Measurements from ENCODE around the gene PCDH7. TPM values are rescaled to one million over a fixed set of nuclear protein-coding genes. Genes with fewer than 3 reads are reported as not detected.
A peak's percentile ranks its signal among the peaks of the same experiment; 100 is the strongest.

Gene PCDH7
- total RNA-seq, 1 donor from 2014 or later = 33.4 TPM

DNA sequence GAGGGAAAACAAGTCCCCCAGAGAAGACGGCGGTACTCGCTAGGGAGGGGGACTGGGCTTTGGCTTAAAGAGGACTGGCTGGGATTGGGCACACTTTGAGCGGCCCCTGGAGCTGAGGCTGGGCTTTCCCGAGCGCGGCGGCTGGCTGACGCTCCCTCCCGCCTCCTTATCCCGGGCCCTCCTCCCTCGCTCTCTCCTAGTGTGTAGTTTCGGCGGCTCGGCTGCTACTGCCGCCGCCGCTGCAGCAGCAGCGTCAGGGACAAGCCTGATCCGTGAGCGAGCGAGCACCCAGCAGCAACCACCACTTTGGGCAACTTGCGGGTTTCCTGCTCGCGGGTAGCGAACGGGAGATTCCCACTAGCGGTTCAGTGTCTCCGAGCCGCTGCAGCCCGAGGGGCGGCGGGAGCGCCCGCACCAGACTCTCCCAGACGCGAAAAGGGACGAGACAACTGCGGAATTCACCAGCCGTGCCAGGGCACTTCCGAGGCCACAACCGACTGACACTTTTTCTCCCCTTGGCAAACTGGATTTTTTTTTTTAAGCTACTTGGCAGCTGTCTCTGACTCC lies 632 bp upstream of the PCDH7 start:
- Histone ChIP-seq H3K27me3 (ENCODE audit: control insufficient read depth in 3 of 3, insufficient read depth in 3 of 3, low read length in 3 of 3) (peaks cover 53 to 67% (median 55%) of the 10 kb centered on the region in 3 donors), H3K9me3 (ENCODE audit: control insufficient read depth in 3 of 3, low read length in 3 of 3) (no peaks in the 10 kb centered on the region), H3K4me3 (ENCODE audit: low read length in 3 of 3) (peak overlapping the region; percentile 63 to 75 (median 65)), H3K4me1 (ENCODE audit: control insufficient read depth in 3 of 3, insufficient read depth in 3 of 3, low read length in 3 of 3) (peaks cover 35 to 37% (median 37%) of the 10 kb centered on the region in 3 donors), H3K27ac (ENCODE audit: low read depth, low read length) (no peak overlapping the region), H3K9ac (ENCODE audit: low read depth in 1 of 3, low read length in 3 of 3) (peak overlapping the region in 1 of 3 donors; percentile 50), H3K36me3 (ENCODE audit: control insufficient read depth in 3 of 3, insufficient read depth in 3 of 3, low read length in 3 of 3) (no peaks in the 10 kb centered on the region)

DNA sequence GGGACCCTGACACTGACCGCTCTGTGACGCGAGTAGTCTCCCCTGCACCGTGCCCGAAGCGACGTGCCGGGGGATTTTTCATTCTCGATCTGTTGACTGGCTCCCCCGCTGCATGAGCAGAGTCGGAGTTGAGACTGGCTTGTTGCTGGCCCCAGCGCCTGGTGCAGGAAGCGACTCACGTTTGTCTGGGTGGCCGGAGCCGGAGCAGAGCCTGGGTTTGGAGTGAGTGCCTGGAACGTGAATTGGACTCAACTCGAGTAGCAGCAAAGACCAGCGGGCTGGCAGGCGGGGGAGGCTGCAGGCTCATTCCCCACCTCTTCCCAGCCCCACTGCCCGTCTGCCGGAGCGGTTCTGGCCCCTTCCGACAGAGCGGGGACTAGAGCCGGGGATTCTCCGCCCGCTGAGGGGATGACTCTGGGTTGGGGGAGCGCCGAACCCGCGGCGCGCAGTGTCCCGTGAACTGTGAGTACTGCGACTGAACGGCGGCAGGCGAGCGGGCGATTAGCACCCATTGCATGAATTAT lies 554 bp downstream of the PCDH7 start:
- Histone ChIP-seq H3K9me3 (ENCODE audit: control insufficient read depth in 3 of 3, low read length in 3 of 3) (no peaks in the 10 kb centered on the region), H3K4me1 (ENCODE audit: control insufficient read depth in 3 of 3, insufficient read depth in 3 of 3, low read length in 3 of 3) (peaks cover 35 to 37% (median 37%) of the 10 kb centered on the region in 3 donors), H3K27ac (ENCODE audit: low read depth, low read length) (no peak overlapping the region), H3K9ac (ENCODE audit: low read depth in 1 of 3, low read length in 3 of 3) (peak overlapping the region in 2 of 3 donors; percentile 16 to 33), H3K36me3 (ENCODE audit: control insufficient read depth in 3 of 3, insufficient read depth in 3 of 3, low read length in 3 of 3) (no peaks in the 10 kb centered on the region), H3K27me3 (ENCODE audit: control insufficient read depth in 3 of 3, insufficient read depth in 3 of 3, low read length in 3 of 3) (peaks cover 53 to 67% (median 55%) of the 10 kb centered on the region in 3 donors), H3K4me3 (ENCODE audit: low read length in 3 of 3) (peak overlapping the region; percentile 65 to 75 (median 66))

DNA sequence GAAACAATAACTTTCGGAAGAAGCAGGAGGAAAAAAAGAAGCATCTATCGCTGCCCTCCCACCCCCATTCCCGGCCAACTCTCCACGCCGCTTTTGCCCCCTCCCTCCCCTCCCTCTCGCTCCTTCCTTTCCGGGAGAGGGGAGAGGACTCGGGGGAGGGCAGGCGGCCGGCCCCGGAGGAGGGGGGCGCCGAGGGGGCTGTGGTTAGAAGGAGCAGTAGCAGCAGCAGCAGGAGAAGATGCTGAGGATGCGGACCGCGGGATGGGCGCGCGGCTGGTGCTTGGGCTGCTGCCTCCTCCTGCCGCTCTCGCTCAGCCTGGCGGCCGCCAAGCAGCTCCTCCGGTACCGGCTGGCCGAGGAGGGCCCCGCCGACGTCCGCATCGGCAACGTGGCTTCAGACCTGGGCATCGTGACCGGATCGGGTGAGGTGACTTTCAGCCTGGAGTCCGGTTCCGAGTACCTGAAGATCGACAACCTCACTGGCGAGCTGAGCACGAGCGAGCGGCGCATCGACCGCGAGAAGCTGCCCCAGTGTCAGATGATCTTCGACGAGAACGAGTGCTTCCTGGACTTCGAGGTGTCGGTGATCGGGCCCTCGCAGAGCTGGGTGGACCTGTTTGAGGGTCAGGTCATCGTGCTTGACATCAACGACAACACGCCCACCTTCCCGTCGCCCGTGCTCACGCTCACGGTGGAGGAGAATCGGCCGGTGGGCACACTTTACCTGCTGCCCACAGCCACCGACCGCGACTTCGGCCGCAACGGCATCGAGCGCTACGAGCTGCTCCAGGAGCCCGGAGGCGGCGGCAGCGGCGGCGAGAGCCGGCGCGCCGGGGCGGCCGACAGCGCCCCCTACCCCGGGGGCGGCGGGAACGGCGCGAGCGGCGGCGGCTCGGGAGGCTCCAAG lies 1.3 kb downstream of the PCDH7 start:
- H3K4me1 ChIP-seq (ENCODE audit: control insufficient read depth in 3 of 3, insufficient read depth in 3 of 3, low read length in 3 of 3) = peaks cover 35 to 37% (median 37%) of the 10 kb centered on the region in 3 donors
- no peaks in the 10 kb centered on the region for H3K9me3 ChIP-seq (ENCODE audit: control insufficient read depth in 3 of 3, low read length in 3 of 3)
- no peaks in the 10 kb centered on the region for H3K36me3 ChIP-seq (ENCODE audit: control insufficient read depth in 3 of 3, insufficient read depth in 3 of 3, low read length in 3 of 3)
- H3K4me3 ChIP-seq (ENCODE audit: low read length in 3 of 3) = peak overlapping the region; percentile 65 to 75 (median 69)
- peak overlapping the region in 1 of 3 donors; percentile 60 for H3K9ac ChIP-seq (ENCODE audit: low read depth in 1 of 3, low read length in 3 of 3)
- no peak overlapping the region for H3K27ac ChIP-seq (ENCODE audit: low read depth, low read length)
- H3K27me3 ChIP-seq (ENCODE audit: control insufficient read depth in 3 of 3, insufficient read depth in 3 of 3, low read length in 3 of 3) = peaks cover 53 to 69% (median 58%) of the 10 kb centered on the region in 3 donors

DNA sequence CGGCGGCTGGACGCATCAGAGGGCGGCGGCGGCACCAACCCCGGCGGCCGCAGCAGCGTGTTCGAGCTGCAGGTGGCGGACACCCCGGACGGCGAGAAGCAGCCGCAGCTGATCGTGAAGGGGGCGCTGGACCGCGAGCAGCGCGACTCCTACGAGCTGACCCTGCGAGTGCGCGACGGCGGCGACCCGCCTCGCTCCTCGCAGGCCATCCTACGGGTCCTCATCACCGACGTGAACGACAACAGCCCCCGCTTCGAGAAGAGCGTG lies 1.9 kb downstream of the PCDH7 start:
- H3K27ac ChIP-seq (ENCODE audit: low read depth, low read length) = no peak overlapping the region
- no peaks in the 10 kb centered on the region for H3K36me3 ChIP-seq (ENCODE audit: control insufficient read depth in 3 of 3, insufficient read depth in 3 of 3, low read length in 3 of 3)
- H3K4me3 ChIP-seq (ENCODE audit: low read length in 3 of 3) = peak overlapping the region; percentile 43 to 52 (median 48)
- H3K4me1 ChIP-seq (ENCODE audit: control insufficient read depth in 3 of 3, insufficient read depth in 3 of 3, low read length in 3 of 3) = peaks cover 34 to 37% (median 35%) of the 10 kb centered on the region in 3 donors
- H3K9me3 ChIP-seq (ENCODE audit: control insufficient read depth in 3 of 3, low read length in 3 of 3) = no peaks in the 10 kb centered on the region
- peaks cover 53 to 69% (median 58%) of the 10 kb centered on the region in 3 donors for H3K27me3 ChIP-seq (ENCODE audit: control insufficient read depth in 3 of 3, insufficient read depth in 3 of 3, low read length in 3 of 3)
- H3K9ac ChIP-seq (ENCODE audit: low read depth in 1 of 3, low read length in 3 of 3) = no peak overlapping the region

DNA sequence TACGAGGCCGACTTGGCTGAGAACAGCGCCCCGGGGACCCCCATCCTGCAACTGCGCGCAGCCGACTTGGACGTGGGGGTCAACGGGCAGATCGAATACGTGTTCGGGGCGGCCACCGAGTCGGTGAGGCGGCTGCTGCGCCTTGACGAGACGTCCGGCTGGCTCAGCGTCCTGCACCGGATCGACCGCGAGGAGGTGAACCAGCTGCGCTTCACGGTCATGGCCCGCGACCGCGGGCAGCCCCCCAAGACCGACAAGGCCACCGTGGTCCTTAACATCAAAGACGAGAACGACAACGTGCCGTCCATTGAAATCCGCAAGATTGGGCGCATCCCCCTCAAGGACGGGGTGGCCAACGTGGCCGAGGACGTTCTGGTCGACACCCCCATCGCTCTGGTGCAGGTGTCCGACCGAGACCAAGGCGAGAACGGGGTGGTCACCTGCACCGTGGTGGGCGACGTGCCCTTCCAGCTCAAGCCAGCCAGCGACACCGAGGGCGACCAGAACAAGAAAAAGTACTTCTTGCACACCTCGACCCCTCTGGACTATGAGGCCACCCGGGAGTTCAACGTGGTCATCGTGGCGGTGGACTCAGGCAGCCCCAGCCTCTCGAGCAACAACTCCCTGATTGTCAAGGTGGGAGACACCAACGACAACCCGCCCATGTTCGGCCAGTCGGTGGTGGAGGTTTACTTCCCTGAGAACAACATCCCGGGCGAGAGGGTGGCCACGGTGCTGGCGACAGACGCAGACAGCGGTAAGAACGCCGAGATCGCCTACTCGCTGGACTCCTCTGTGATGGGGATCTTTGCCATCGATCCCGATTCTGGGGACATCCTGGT lies 2.4 kb downstream of the PCDH7 start:
- peaks cover 48 to 65% (median 58%) of the 10 kb centered on the region in 3 donors for H3K27me3 ChIP-seq (ENCODE audit: control insufficient read depth in 3 of 3, insufficient read depth in 3 of 3, low read length in 3 of 3)
- H3K27ac ChIP-seq (ENCODE audit: low read depth, low read length) = no peak overlapping the region
- H3K4me1 ChIP-seq (ENCODE audit: control insufficient read depth in 3 of 3, insufficient read depth in 3 of 3, low read length in 3 of 3) = peaks cover 30 to 33% (median 31%) of the 10 kb centered on the region in 3 donors
- H3K9ac ChIP-seq (ENCODE audit: low read depth in 1 of 3, low read length in 3 of 3) = no peak overlapping the region
- H3K4me3 ChIP-seq (ENCODE audit: low read length in 3 of 3) = peak overlapping the region; percentile 43 to 54 (median 48)
- no peaks in the 10 kb centered on the region for H3K9me3 ChIP-seq (ENCODE audit: control insufficient read depth in 3 of 3, low read length in 3 of 3)
- H3K36me3 ChIP-seq (ENCODE audit: control insufficient read depth in 3 of 3, insufficient read depth in 3 of 3, low read length in 3 of 3) = no peaks in the 10 kb centered on the region

DNA sequence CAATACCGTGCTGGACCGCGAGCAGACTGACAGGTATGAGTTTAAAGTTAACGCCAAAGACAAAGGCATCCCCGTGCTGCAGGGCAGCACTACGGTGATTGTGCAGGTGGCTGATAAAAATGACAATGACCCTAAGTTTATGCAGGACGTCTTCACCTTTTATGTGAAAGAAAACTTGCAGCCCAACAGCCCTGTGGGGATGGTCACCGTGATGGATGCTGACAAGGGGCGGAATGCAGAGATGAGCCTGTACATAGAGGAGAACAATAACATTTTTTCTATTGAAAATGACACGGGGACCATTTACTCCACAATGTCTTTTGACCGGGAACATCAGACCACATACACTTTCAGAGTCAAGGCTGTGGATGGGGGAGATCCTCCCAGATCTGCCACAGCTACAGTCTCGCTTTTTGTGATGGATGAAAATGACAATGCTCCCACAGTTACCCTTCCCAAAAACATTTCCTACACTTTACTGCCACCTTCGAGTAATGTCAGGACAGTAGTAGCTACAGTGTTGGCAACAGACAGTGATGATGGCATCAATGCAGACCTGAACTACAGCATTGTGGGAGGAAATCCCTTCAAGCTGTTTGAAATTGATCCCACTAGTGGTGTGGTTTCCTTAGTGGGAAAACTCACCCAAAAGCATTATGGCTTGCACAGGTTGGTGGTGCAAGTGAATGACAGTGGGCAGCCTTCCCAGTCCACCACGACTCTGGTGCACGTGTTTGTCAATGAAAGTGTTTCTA lies 3.2 kb downstream of the PCDH7 start:
- no peaks in the 10 kb centered on the region for H3K36me3 ChIP-seq (ENCODE audit: control insufficient read depth in 3 of 3, insufficient read depth in 3 of 3, low read length in 3 of 3)
- peak overlapping the region in 2 of 3 donors; percentile 9 to 48 for H3K4me3 ChIP-seq (ENCODE audit: low read length in 3 of 3)
- no peak overlapping the region for H3K27ac ChIP-seq (ENCODE audit: low read depth, low read length)
- no peaks in the 10 kb centered on the region for H3K9me3 ChIP-seq (ENCODE audit: control insufficient read depth in 3 of 3, low read length in 3 of 3)
- no peak overlapping the region for H3K9ac ChIP-seq (ENCODE audit: low read depth in 1 of 3, low read length in 3 of 3)
- H3K4me1 ChIP-seq (ENCODE audit: control insufficient read depth in 3 of 3, insufficient read depth in 3 of 3, low read length in 3 of 3) = peaks cover 23 to 27% (median 25%) of the 10 kb centered on the region in 3 donors
- peaks cover 42 to 57% (median 53%) of the 10 kb centered on the region in 3 donors for H3K27me3 ChIP-seq (ENCODE audit: control insufficient read depth in 3 of 3, insufficient read depth in 3 of 3, low read length in 3 of 3)

DNA sequence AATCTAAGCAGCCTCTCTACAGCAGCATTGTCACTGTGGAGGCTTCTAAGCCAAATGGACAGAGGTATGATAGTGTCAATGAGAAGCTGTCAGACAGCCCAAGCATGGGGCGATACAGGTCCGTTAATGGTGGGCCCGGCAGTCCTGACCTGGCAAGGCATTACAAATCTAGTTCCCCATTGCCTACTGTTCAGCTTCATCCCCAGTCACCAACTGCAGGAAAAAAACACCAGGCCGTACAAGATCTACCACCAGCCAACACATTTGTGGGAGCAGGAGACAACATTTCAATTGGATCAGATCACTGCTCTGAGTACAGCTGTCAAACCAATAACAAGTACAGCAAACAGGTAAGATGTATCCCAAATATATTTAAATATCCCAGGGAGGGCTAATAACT lies 4.1 kb downstream of the PCDH7 start:
- peak overlapping the region in 1 of 3 donors; percentile 7 for H3K4me3 ChIP-seq (ENCODE audit: low read length in 3 of 3)
- peaks cover 16 to 19% (median 17%) of the 10 kb centered on the region in 3 donors for H3K4me1 ChIP-seq (ENCODE audit: control insufficient read depth in 3 of 3, insufficient read depth in 3 of 3, low read length in 3 of 3)
- H3K9me3 ChIP-seq (ENCODE audit: control insufficient read depth in 3 of 3, low read length in 3 of 3) = no peaks in the 10 kb centered on the region
- H3K27me3 ChIP-seq (ENCODE audit: control insufficient read depth in 3 of 3, insufficient read depth in 3 of 3, low read length in 3 of 3) = peaks cover 33 to 49% (median 45%) of the 10 kb centered on the region in 3 donors
- no peak overlapping the region for H3K9ac ChIP-seq (ENCODE audit: low read depth in 1 of 3, low read length in 3 of 3)
- no peak overlapping the region for H3K27ac ChIP-seq (ENCODE audit: low read depth, low read length)
- no peaks in the 10 kb centered on the region for H3K36me3 ChIP-seq (ENCODE audit: control insufficient read depth in 3 of 3, insufficient read depth in 3 of 3, low read length in 3 of 3)

DNA sequence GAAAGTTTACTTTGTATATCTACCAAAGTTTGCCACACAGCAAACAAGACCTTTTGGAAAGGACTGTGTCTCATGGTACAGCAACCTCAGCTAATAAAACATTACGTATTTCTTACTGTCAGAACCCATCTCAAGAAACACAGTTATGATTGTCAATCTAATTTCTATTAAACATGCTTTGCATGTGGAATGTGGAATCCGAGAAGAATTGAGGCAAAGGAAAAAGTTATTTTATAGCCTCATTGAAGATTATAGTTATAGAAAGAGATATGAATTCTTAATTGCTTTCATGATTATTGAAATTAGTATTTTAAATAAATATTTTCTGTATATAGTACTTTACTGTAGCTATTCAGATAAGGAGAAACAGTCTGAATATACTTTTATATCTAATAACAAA lies 5.4 kb downstream of the PCDH7 start:
- H3K27me3 ChIP-seq (ENCODE audit: control insufficient read depth in 3 of 3, insufficient read depth in 3 of 3, low read length in 3 of 3) = peaks cover 24 to 37% (median 34%) of the 10 kb centered on the region in 3 donors
- peaks cover 7 to 11% (median 10%) of the 10 kb centered on the region in 3 donors for H3K4me1 ChIP-seq (ENCODE audit: control insufficient read depth in 3 of 3, insufficient read depth in 3 of 3, low read length in 3 of 3)
- no peaks in the 10 kb centered on the region for H3K36me3 ChIP-seq (ENCODE audit: control insufficient read depth in 3 of 3, insufficient read depth in 3 of 3, low read length in 3 of 3)
- no peak overlapping the region for H3K27ac ChIP-seq (ENCODE audit: low read depth, low read length)
- H3K4me3 ChIP-seq (ENCODE audit: low read length in 3 of 3) = no peak overlapping the region
- no peak overlapping the region for H3K9ac ChIP-seq (ENCODE audit: low read depth in 1 of 3, low read length in 3 of 3)
- no peaks in the 10 kb centered on the region for H3K9me3 ChIP-seq (ENCODE audit: control insufficient read depth in 3 of 3, low read length in 3 of 3)

DNA sequence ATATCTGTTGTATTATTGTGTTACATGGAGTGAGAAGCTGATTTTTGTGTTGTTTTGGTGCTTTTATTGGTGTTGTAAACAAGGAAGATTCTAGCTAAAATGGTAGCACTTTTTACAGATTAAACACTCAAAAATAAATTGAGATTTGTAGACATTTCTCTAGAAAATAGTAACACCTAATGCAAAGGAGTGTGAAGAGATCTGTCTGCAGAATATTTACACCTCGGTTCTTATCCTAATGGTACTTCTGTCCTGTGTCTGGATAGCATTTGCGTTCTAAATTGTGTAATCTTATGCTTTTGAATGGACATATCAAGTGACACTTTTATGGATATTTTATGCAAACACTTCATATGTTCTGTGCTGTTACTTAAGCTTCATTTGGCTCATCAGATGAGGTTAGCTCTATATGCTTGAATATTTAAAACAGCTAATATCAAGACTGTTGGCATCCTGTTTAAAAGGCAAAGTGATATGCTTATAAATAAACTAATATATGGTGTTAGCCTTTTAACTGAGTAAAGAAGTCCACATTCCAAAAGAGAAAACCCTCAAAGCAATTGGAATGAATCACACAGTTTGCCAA lies 6.0 kb downstream of the PCDH7 start:
- Histone ChIP-seq H3K27me3 (ENCODE audit: control insufficient read depth in 3 of 3, insufficient read depth in 3 of 3, low read length in 3 of 3) (peaks cover 24 to 33% (median 30%) of the 10 kb centered on the region in 3 donors), H3K36me3 (ENCODE audit: control insufficient read depth in 3 of 3, insufficient read depth in 3 of 3, low read length in 3 of 3) (no peaks in the 10 kb centered on the region), H3K9me3 (ENCODE audit: control insufficient read depth in 3 of 3, low read length in 3 of 3) (no peaks in the 10 kb centered on the region), H3K27ac (ENCODE audit: low read depth, low read length) (no peak overlapping the region), H3K4me1 (ENCODE audit: control insufficient read depth in 3 of 3, insufficient read depth in 3 of 3, low read length in 3 of 3) (peaks cover 6 to 7% (median 7%) of the 10 kb centered on the region in 3 donors), H3K9ac (ENCODE audit: low read depth in 1 of 3, low read length in 3 of 3) (no peak overlapping the region), H3K4me3 (ENCODE audit: low read length in 3 of 3) (no peak overlapping the region)
